Stimulated activated CD4-positive, alpha-beta T cell treated with anti-CD3 and anti-CD28 coated beads, Interleukin-4, amount 100 ng/mL, for 4 hours (primary cell): ENCODE data around the gene C16orf46.

Experiments
- DNase-seq, 2 experiments: peaks; one replicate each; pipeline ENCODE4 v3.0.0-alpha.2; 2020

C16orf46 gene

GRCh38 chr16:81012974-81013373 lies 64.1 kb downstream of the C16orf46 start:
- DNase-seq: no peak
